ENCODE data around the gene RAI14.

GRCh38 chr5:34756781-34757624 is 100.9 kb downstream of the RAI14 start:
- TF ChIP-seq PKNOX1 (IDR thresholded peaks at IDR 0.05) (peak; percentile 33; the same call in 1 of the 2 replicates), BHLHE40 (IDR thresholded peaks at IDR 0.05; ENCODE audit: borderline replicate concordance) (no peak), SP1 (IDR thresholded peaks at IDR 0.05) (no peak), FOXM1 (IDR thresholded peaks at IDR 0.05; ENCODE audit: borderline replicate concordance) (no peak), ELF4 (IDR thresholded peaks at IDR 0.05) (no peak), CTBP1 (IDR thresholded peaks at IDR 0.05; ENCODE audit: borderline replicate concordance) (no peak), ARNT (IDR thresholded peaks at IDR 0.05) (no peak), FOXK2 (IDR thresholded peaks at IDR 0.05) (no peak), SUZ12 (IDR thresholded peaks at IDR 0.05) (no peak), TARDBP (IDR thresholded peaks at IDR 0.05) (no peak), ZNF384 (IDR thresholded peaks at IDR 0.05) (no peak), HDGF (IDR thresholded peaks at IDR 0.05; ENCODE audit: borderline replicate concordance) (no peak), FOXA1 (IDR thresholded peaks at IDR 0.05) (no peak)

All from HEK293T (cell line).